Lower leg skin (tissue), 4 donors: ENCODE data around the gene APOL4. TPM values are rescaled to one million over a fixed set of nuclear protein-coding genes. Genes with fewer than 3 reads are reported as not detected.

ENCODE experiments used
- DNase-seq, 2 donors: peaks; one replicate each; pipeline ENCODE4 v3.0.0-alpha.2; 2019; ENCODE audit warnings: low spot score in 2 of 2
- H3K4me3 ChIP-seq: fragments of 200-600 bp; sonication (generic); 2 replicates; pipeline ENCODE4 v1.5.1; 2017; ENCODE audit warnings: mild to moderate bottlenecking, low read depth; ENCODE audit not compliant: poor library complexity, severe bottlenecking
- POLR2A ChIP-seq, 2 donors: fragments of 450-650 bp; IDR thresholded peaks; one replicate each; pipeline ENCODE4 v1.6.1; 2016 to 2017; ENCODE audit warnings: antibody characterized with exemption in 2 of 2, mild to moderate bottlenecking in 1 of 2, moderate library complexity in 1 of 2
- WGBS, 2 donors: methylation state at CpG; one replicate each; pipeline ENCODE4 v1.1.5; 2018; 5-methylcytosine and 5-hydroxymethylcytosine counted together
- intact Hi-C: fragments of 100-400 bp; cut with DNase I; formaldehyde crosslinking; loops from one replicate; pipeline ENCODE4 v1.15.0; 2023; ENCODE audit warnings: low total_unique reads
- total RNA-seq, 4 donors: library from RNA; depleted of rRNA; stranded (reverse); fragments of >200 nt; gene quantifications; one replicate each; pipeline ENCODE4 v1.1.0, GENCODE V29; 2016
- TF ChIP-seq, protein P1 (sequence below), 3 donors: fragments of 450-650 bp; IDR thresholded peaks; one replicate each; pipeline ENCODE4 v1.5.1; 2016; ENCODE audit warnings: antibody characterized with exemption in 3 of 3, mild to moderate bottlenecking in 3 of 3, moderate library complexity in 2 of 3

APOL4 gene
- total RNA-seq, 4 donors from 2014 or later: 3.3 to 5.4 (median 4.1) TPM

GRCh38 chr22:36171941-36172340, 29.7 kb downstream of the APOL4 start:
- WGBS, 2 donors: 60 to 61% methylated on average over 3 of the region's 3 CpGs
- no peak for TF ChIP-seq POLR2A (IDR thresholded peaks at IDR 0.05)
- TF ChIP-seq, protein P1, sequence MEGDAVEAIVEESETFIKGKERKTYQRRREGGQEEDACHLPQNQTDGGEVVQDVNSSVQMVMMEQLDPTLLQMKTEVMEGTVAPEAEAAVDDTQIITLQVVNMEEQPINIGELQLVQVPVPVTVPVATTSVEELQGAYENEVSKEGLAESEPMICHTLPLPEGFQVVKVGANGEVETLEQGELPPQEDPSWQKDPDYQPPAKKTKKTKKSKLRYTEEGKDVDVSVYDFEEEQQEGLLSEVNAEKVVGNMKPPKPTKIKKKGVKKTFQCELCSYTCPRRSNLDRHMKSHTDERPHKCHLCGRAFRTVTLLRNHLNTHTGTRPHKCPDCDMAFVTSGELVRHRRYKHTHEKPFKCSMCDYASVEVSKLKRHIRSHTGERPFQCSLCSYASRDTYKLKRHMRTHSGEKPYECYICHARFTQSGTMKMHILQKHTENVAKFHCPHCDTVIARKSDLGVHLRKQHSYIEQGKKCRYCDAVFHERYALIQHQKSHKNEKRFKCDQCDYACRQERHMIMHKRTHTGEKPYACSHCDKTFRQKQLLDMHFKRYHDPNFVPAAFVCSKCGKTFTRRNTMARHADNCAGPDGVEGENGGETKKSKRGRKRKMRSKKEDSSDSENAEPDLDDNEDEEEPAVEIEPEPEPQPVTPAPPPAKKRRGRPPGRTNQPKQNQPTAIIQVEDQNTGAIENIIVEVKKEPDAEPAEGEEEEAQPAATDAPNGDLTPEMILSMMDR (IDR thresholded peaks at IDR 0.05): no peak
- H3K4me3 ChIP-seq: no peak overlapping the region
- intact Hi-C loops: no loop called here
- DNase-seq: no peak

DNA sequence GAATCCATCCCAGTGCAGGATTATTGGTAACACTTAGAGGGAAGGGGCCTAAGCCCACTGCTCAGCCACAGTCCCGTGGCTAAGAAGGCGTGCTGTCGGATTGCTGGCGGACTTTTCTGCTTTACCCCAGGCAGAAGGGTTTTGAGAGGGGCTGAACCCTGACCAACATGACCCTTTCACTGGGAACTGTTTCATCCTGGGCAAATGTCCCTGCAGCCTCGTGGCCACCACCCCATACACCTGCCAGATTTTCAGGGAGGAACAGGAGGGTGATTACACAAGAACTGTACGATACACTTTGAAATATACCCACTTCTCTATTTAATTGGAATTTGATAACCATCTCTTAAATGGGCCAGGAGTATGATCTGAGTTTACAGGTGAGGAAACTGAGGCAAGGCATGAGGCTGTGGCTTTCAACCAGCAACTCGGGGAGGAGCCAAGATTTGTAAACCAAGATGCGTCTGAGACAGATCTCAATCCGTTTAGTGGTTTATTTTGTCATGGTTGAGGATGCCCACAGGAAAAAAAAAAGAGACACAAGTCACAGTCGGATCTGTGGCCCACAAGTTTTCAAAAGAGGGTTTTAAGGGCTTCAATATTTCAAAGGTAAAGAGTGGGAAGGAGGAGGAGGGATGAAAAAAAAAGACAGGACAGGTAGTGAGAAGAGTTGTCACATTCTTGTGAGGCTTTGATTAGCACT, 34.9 kb downstream of the APOL4 start:
- WGBS, 2 donors: 72 to 78% methylated on average over 6 to 10 of the region's 10 CpGs
- intact Hi-C loops: no loop called here
- H3K4me3 ChIP-seq: no peak overlapping the region
- TF ChIP-seq, protein P1 (IDR thresholded peaks at IDR 0.05): no peak
- no peak for TF ChIP-seq POLR2A (IDR thresholded peaks at IDR 0.05)
- no peak for DNase-seq

- 94 to 99% methylated on average over 3 of the region's 3 CpGs for WGBS, 2 donors
Measured at GRCh38 chr22:36166086-36166485, 35.5 kb downstream of the APOL4 start.

GRCh38 chr22:36165141-36165540, 36.5 kb downstream of the APOL4 start:
- 58 to 74% methylated on average over 2 of the region's 2 CpGs for WGBS, 2 donors
- intact Hi-C loops: no loop called here
- no peak overlapping the region for H3K4me3 ChIP-seq
- no peak for DNase-seq
- TF ChIP-seq POLR2A (IDR thresholded peaks at IDR 0.05): no peak
- TF ChIP-seq, protein P1 (IDR thresholded peaks at IDR 0.05): no peak

More at GRCh38 chr22:36166086-36166485, 35.5 kb downstream of the APOL4 start:
- intact Hi-C loops: no loop called here
- H3K4me3 ChIP-seq: no peak overlapping the region
- TF ChIP-seq POLR2A (IDR thresholded peaks at IDR 0.05): no peak
- no peak for DNase-seq

GRCh38 chr22:36164621-36165020, 37.0 kb downstream of the APOL4 start:
- 81 to 86% methylated on average over 1 of the region's 1 CpG for WGBS, 2 donors
- DNase-seq: no peak
- intact Hi-C loops: no loop called here
- no peak overlapping the region for H3K4me3 ChIP-seq
- no peak for TF ChIP-seq POLR2A (IDR thresholded peaks at IDR 0.05)
- TF ChIP-seq, protein P1 (IDR thresholded peaks at IDR 0.05): no peak

DNA sequence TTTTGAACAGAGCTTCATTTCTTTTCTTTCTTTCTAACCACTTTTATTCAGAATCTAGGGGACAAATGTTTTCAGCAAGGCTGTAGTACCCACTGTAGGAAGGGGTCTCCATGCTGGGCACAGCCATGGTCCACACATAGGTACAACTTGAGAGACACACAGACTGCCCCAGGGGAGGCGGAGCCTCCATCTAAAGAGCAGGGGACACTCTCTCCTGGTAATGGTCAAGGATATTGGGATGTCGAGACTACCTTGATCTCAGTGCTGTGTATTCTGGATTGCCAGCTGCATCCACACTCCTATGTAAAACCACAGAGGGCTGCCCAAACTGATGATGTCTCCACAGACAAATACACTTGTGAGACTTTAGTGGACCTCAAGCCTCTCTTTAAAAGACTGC, 38.1 kb downstream of the APOL4 start:
- 90 to 100% methylated on average over 2 of the region's 2 CpGs for WGBS, 2 donors
- TF ChIP-seq, protein P1 (IDR thresholded peaks at IDR 0.05): no peak
- no peak for TF ChIP-seq POLR2A (IDR thresholded peaks at IDR 0.05)
- intact Hi-C loops: no loop called here
- DNase-seq: peak in 1 of 2 donors; percentile 73
- H3K4me3 ChIP-seq: no peak overlapping the region
